Spleen (tissue), 7 donors: ENCODE measurements around the gene MSH3.

Experiments used
- CTCF ChIP-seq, 11 experiments: fragments of 200-600 bp in 7 of 11; fragments of 450-650 bp in 4 of 11; sonication (generic) in 4 of 11; IDR thresholded peaks in 8 of 11; conservative IDR thresholded peaks in 3 of 11; 1 replicate in 7 of 11; 2 replicates in 4 of 11; pipeline versions ENCODE4 v1.4.0 to v1.8.0; 2016 to 2021; ENCODE audit warnings: antibody characterized with exemption in 11 of 11, inconsistent platforms in 4 of 11, mild to moderate bottlenecking in 1 of 11
- POLR2A ChIP-seq, 3 donors: fragments of 450-650 bp; IDR thresholded peaks; one replicate each; pipeline ENCODE4 v1.5.1; 2017; ENCODE audit warnings: antibody characterized with exemption in 3 of 3, mild to moderate bottlenecking in 1 of 3
- donor health status: DM: no; HTN: no; CAD: no; lungs with moderate emphysema.
- donor health status: DM: no; HTN: no; CAD: no.
- donor health status: DM: no; HTN: no; CAD: no.

GRCh38 chr5:80654054-80654390, 430 bp upstream of the MSH3 start:
- TF ChIP-seq CTCF (IDR thresholded peaks at IDR 0.05 in 8 of 11, conservative IDR thresholded peaks at IDR 0.05 in 3 of 11) (no peak), POLR2A (IDR thresholded peaks at IDR 0.05) (no peak)
